HEK293 (cell line): ENCODE data around the gene KATNAL2.

Experiments used
- BCL11A ChIP-seq: fragments of 450-650 bp; formaldehyde crosslinking; IDR thresholded peaks from 2 replicates; pipeline ENCODE4 v1.5.1; 2016; ENCODE audit warnings: low read depth, missing biosample characterization, missing genetic modification characterization
- HOXC10 ChIP-seq: sonication (generic); formaldehyde crosslinking; IDR thresholded peaks from 2 replicates; pipeline ENCODE4 v1.8.1; 2023; ENCODE audit warnings: mild to moderate bottlenecking, missing genetic modification reagents
- KLF1 ChIP-seq: fragments of 450-650 bp; formaldehyde crosslinking; IDR thresholded peaks from 2 replicates; pipeline ENCODE4 v1.5.1; 2016; ENCODE audit warnings: missing biosample characterization, missing genetic modification characterization
- KLF10 ChIP-seq: fragments of 450-650 bp; IDR thresholded peaks from 2 replicates; pipeline ENCODE4 v1.5.1; 2018; ENCODE audit warnings: missing biosample characterization, mild to moderate bottlenecking, missing genetic modification characterization
- KLF17 ChIP-seq: fragments of 450-650 bp; formaldehyde crosslinking; IDR thresholded peaks from 2 replicates; pipeline ENCODE4 v1.5.1; 2016; ENCODE audit warnings: missing biosample characterization, missing genetic modification characterization
- KLF8 ChIP-seq: fragments of 450-650 bp; formaldehyde crosslinking; IDR thresholded peaks from 2 replicates; pipeline ENCODE4 v1.5.1; 2016; ENCODE audit warnings: missing biosample characterization, missing genetic modification characterization
- PRDM10 ChIP-seq: fragments of 450-650 bp; formaldehyde crosslinking; IDR thresholded peaks from 2 replicates; pipeline ENCODE4 v1.5.1; 2016; ENCODE audit warnings: missing biosample characterization, missing genetic modification characterization
- PRDM2 ChIP-seq: fragments of 450-650 bp; formaldehyde crosslinking; IDR thresholded peaks from 2 replicates; pipeline ENCODE4 v1.5.1; 2016; ENCODE audit warnings: missing biosample characterization, missing genetic modification characterization, borderline replicate concordance
- REST ChIP-seq: fragments of 450-650 bp; formaldehyde crosslinking; IDR thresholded peaks from 2 replicates; pipeline ENCODE4 v1.5.1; 2016; ENCODE audit warnings: missing biosample characterization, missing genetic modification characterization
- WT1 ChIP-seq: fragments of 450-650 bp; formaldehyde crosslinking; IDR thresholded peaks from 2 replicates; pipeline ENCODE4 v1.5.1; 2016; ENCODE audit warnings: missing biosample characterization, missing genetic modification characterization
- ZBTB20 ChIP-seq: fragments of 450-650 bp; formaldehyde crosslinking; IDR thresholded peaks from 2 replicates; pipeline ENCODE4 v1.5.1; 2016; ENCODE audit warnings: missing biosample characterization, missing genetic modification characterization
- ZNF133 ChIP-seq: fragments of 450-650 bp; formaldehyde crosslinking; IDR thresholded peaks from 2 replicates; pipeline ENCODE4 v1.5.1; 2016; ENCODE audit warnings: missing biosample characterization, missing genetic modification characterization
- ZNF280C ChIP-seq: fragments of 450-650 bp; formaldehyde crosslinking; IDR thresholded peaks from 2 replicates; pipeline ENCODE4 v1.5.1; 2016; ENCODE audit warnings: missing biosample characterization, missing genetic modification characterization
- ZNF302 ChIP-seq: fragments of 450-650 bp; formaldehyde crosslinking; IDR thresholded peaks from 2 replicates; pipeline ENCODE4 v1.5.1; 2016; ENCODE audit warnings: missing biosample characterization, missing genetic modification characterization, low read depth
- ZNF341 ChIP-seq: fragments of 450-650 bp; formaldehyde crosslinking; IDR thresholded peaks from 2 replicates; pipeline ENCODE4; 2016; ENCODE audit warnings: low read depth, missing biosample characterization, missing genetic modification characterization
- ZNF513 ChIP-seq: fragments of 450-650 bp; IDR thresholded peaks from 2 replicates; pipeline ENCODE4 v1.5.1; 2018; ENCODE audit warnings: missing biosample characterization, missing genetic modification characterization
- ZNF514 ChIP-seq: fragments of 450-650 bp; formaldehyde crosslinking; IDR thresholded peaks from 2 replicates; pipeline ENCODE4 v1.5.1; 2016; ENCODE audit warnings: missing biosample characterization, missing genetic modification characterization
- ZNF658 ChIP-seq: fragments of 450-650 bp; formaldehyde crosslinking; IDR thresholded peaks from 2 replicates; pipeline ENCODE4; 2016; ENCODE audit warnings: missing biosample characterization, missing genetic modification characterization
- ZNF76 ChIP-seq: fragments of 450-650 bp; formaldehyde crosslinking; IDR thresholded peaks from 2 replicates; pipeline ENCODE4; 2016; ENCODE audit warnings: low read depth, missing biosample characterization, missing genetic modification characterization, borderline replicate concordance

The KATNAL2 gene

GRCh38 chr18:47150029-47150823, 232.8 kb downstream of the KATNAL2 start, which contains the start of gene HDHD2 (continued):
- TF ChIP-seq KLF17 (tag by site-specific recombination), result no peak
- 0 out of 2 replicates have a peak, but pooled peaks have one; percentile 6 for TF ChIP-seq WT1
- no peak for TF ChIP-seq ZNF513 (tag by site-specific recombination)
- TF ChIP-seq ZNF76, result 0 out of 2 replicates have a peak, but pooled peaks have one; percentile 51
- no peak for TF ChIP-seq ZNF514 (tag by site-specific recombination)
- TF ChIP-seq KLF8 (tag by site-specific recombination), result peak; percentile 57; the same call in 1 of the 2 replicates
- no peak for TF ChIP-seq ZNF658
- TF ChIP-seq BCL11A (tag by site-specific recombination), result no peak
- peak; percentile 71 for TF ChIP-seq PRDM10 (tag by site-specific recombination)
- no peak for TF ChIP-seq PRDM2 (tag by site-specific recombination)
- no peak for TF ChIP-seq ZNF280C (tag by site-specific recombination)
- TF ChIP-seq REST, result no peak
- TF ChIP-seq ZNF341 (tag by site-specific recombination), result no peak; the same call in 1 of the 2 replicates
- TF ChIP-seq HOXC10 (CRISPR knock-in tag), result no peak
- TF ChIP-seq KLF10 (tag by site-specific recombination), result no peak
- peak; percentile 89 for TF ChIP-seq ZBTB20 (tag by site-specific recombination)
- TF ChIP-seq ZNF302 (tag by site-specific recombination), result no peak
- TF ChIP-seq ZNF133 (tag by site-specific recombination), result no peak
- TF ChIP-seq KLF1, result peak; percentile 43; the same call in 1 of the 2 replicates
